22Rv1 (cell line): ENCODE results near the gene MSX2.
"Not testable (repeated sequence)": the region's sequence is repeated elsewhere in the genome, so short reads cannot be mapped to it uniquely, and the experiment has no call there.

Experiments
- H3K27ac ChIP-seq: fragments of 450-650 bp; 2 replicates; pipeline ENCODE4 v1.5.1; 2017
- ZFX ChIP-seq: fragments of 450-650 bp; IDR thresholded peaks from 2 replicates; pipeline ENCODE4 v1.6.1; 2017; ENCODE audit warnings: antibody characterized with exemption, borderline replicate concordance
- TF ChIP-seq, protein P1 (sequence below): fragments of 450-650 bp; IDR thresholded peaks from 2 replicates; pipeline ENCODE4 v1.5.1; 2017; ENCODE audit warnings: mild to moderate bottlenecking

The MSX2 gene

DNA sequence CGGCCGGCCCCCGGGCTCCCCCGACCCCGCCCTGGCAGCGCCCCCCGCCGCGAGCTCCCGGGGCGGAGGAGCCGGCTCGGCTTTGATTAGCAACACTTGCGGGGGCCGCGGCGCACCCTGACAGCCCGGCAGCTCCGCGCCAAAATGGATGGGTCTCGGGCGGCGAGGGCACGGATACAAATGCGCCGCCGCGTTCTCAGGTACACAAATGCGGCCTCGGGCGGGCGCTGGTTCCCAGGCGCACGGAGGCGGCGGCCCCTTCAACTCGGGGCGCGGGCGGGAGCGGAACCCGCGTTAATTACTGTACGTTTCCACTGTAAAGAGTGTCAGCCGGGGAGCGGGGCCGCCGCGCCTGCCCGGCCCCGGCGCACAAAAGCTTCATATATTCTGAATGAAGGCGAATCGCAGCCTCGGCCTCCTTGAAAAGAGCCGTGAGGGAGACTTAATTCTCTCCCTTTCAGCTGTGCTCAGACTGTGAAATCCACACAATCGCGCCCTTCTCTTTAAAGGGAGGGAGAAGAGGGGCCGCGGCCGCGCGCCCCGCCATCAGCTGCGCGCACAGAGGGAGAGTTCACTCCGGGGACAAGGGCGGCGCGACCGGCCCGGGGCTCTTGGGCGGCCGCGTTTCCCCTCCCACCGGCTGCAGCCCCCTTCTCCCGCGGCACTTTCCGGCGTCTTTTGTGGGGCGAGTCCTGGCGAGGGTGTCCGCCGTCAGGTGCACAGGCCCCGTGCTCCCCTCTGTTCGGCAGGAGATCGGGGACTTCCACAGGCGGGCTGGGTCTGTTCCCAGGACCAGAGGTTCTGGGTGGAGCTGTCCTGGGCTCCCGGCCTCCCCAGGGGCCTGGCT, 27.0 kb downstream of the MSX2 start:
- H3K27ac ChIP-seq = no peak overlapping the region
- TF ChIP-seq, protein P1, sequence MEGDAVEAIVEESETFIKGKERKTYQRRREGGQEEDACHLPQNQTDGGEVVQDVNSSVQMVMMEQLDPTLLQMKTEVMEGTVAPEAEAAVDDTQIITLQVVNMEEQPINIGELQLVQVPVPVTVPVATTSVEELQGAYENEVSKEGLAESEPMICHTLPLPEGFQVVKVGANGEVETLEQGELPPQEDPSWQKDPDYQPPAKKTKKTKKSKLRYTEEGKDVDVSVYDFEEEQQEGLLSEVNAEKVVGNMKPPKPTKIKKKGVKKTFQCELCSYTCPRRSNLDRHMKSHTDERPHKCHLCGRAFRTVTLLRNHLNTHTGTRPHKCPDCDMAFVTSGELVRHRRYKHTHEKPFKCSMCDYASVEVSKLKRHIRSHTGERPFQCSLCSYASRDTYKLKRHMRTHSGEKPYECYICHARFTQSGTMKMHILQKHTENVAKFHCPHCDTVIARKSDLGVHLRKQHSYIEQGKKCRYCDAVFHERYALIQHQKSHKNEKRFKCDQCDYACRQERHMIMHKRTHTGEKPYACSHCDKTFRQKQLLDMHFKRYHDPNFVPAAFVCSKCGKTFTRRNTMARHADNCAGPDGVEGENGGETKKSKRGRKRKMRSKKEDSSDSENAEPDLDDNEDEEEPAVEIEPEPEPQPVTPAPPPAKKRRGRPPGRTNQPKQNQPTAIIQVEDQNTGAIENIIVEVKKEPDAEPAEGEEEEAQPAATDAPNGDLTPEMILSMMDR = no peak
- TF ChIP-seq ZFX = no peak

- no peak for TF ChIP-seq ZFX
- TF ChIP-seq, protein P1 = no peak
- H3K27ac ChIP-seq = no peak overlapping the region
Measured at GRCh38 chr5:174752121-174752520, 27.7 kb downstream of the MSX2 start.

DNA sequence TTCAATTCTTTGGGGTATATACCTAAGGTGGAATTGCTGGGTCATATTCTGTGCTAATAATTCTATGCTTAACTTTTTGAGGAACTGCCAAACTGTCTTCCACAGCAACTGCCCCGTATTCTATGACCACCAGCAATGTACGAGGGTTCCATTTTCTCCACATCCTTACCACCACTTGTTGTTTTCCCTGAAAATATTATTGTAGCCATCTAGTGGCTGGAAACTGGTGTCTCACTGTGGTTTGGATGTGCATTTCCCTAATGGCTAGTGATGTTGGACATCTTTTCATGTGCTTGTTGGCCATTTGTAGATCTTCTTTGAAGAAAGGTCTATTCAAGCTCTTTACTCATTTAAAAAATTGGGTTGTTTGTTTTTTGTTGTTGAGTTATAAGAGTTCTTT, 30.7 kb downstream of the MSX2 start:
- H3K27ac ChIP-seq = no peak overlapping the region
- TF ChIP-seq, protein P1 = no peak
- TF ChIP-seq ZFX = no peak

DNA sequence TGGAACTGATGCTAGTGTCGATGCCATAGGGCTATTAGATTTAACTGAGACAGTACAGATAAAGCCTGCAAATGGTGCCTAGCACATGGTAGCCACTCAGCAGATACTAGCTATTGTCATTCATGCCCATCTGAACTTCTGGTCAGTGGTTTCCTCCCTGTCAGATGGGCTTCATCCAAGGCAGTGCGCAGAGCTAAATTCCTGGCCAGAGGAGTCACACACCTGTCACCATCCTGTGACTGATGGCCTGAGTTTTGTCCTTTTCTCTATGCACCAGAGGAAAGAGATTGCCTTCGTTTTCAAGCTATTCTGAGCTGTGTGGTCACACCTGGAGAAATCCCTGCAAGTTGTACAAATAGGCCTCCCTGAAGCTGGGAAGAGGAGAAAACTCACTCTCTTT, 34.7 kb downstream of the MSX2 start:
- TF ChIP-seq, protein P1 = no peak
- TF ChIP-seq ZFX = no peak
- H3K27ac ChIP-seq = no peak overlapping the region

DNA sequence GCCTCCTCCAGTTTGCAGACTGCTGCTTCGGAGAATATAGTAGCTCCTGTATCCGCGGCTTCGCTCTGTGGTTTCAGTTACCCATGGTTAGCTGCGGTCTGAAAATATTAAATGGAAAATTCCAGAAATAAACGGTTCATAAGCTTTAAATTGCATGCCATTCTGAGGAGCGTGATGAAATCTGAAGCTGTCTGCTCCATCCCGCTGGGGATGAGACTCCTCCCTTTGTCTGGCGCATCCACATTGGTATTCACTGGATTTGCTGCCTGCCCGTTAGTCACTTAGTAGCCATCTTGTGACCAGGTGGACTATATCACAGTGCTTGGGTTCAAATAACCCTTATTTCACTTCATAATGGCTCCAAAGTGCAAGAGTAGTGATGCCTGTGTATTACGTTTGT, 36.3 kb downstream of the MSX2 start:
- H3K27ac ChIP-seq = no peak overlapping the region
- TF ChIP-seq, protein P1 = no peak
- no peak for TF ChIP-seq ZFX

DNA sequence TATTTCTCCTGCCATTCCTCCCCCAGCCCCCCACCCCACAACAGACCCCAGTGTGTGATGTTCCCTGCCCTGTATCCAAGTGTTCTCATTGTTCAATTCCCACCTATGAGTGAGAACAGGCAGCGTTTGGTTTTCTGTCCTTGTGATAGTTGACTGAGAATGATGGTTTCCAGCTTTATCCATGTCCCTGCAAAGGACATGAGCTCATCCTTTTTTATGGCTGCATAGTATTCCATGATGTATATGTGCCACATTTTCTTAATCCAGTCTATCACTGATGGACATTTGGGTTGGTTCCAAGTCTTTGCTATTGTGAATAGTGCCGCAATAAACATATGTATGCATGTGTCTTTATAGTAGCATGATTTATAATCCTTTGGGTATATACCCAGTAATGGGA, 37.0 kb downstream of the MSX2 start:
- not testable (repeated sequence) for H3K27ac ChIP-seq

DNA sequence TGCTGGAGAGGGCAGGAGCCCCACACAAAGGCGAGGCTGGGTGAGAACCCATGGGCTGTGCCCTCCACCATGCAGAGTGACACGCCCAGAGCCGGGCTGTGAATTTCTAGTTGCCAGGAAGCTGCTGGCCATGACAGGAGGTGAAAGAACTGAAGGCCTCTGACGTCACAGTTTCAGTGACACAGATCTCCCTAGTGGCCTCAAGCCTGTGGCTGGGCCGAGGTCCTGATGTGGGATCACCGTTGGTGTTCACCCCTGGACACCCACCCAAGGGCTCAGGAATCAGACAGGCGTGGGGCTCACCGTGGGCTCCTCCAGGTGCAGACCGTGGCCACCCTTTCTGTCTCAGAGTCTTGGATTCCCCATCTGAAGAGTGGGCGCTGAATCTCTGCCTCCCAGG, 39.9 kb downstream of the MSX2 start:
- H3K27ac ChIP-seq = no peak overlapping the region
- TF ChIP-seq, protein P1 = no peak
- TF ChIP-seq ZFX = no peak

DNA sequence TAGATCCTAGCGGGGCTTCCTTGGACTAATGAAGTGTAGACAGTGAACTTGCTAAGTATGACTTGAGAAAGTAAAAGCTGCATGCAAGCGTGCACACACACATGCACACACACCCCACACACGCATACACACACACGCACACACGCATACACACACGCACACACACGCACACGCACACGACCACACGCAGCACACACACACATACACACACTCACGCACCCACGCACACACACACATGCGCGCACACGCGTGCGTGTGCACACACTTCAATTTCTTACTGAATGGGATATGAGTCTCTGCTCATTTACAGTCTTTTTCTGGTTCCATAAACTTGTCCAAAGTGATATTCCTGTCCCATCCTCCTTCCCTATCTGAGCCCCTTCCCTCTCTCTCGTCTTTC, 41.2 kb downstream of the MSX2 start:
- no peak for TF ChIP-seq ZFX
- TF ChIP-seq, protein P1 = no peak
- H3K27ac ChIP-seq = no peak overlapping the region
